DMS53 treated with DMSO at 0.1 percent for 48 hours (cell line): ENCODE measurements around the gene ZNF629.

ENCODE experiments used
- DNase-seq: peaks from one replicate; lab custom pipeline; 2025; ENCODE audit not compliant: unreplicated experiment; lab: John Stamatoyannopoulos, UW

The ZNF629 gene

GRCh38 chr16:30748634-30749445 lies 38.2 kb downstream of the ZNF629 start:
- DNase-seq, result no peak

- DNase-seq, result peak; percentile 93
Observed at GRCh38 chr16:30747799-30748633, 39.0 kb downstream of the ZNF629 start, which contains the start of gene PHKG2. Gene PHKG2 (plus strand): TSS chr16:30748425. CDS start chr16:30748821, 396 bp downstream.

DNA sequence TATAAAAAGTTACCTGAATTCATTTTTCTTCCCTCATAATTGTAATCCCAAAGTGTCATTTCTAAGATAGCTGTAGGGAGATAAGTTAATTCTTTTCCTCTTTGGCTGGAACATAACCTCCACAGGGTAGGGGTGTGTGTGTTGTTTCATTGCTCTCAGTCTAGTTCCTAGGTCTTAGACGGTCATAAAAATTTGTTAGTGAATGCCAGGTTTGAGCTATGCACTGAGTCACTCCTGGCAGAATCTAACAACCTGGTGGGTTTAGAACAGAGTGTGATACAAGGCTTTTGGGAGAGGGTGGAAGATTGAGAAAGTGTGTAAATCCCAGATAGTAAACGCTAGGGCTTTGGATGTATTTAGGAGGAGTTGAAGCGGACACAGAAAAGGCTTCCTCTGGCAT lies 39.7 kb downstream of the ZNF629 start:
- DNase-seq, result no peak

GRCh38 chr16:30746638-30747175 lies 40.3 kb downstream of the ZNF629 start:
- no peak for DNase-seq

- DNase-seq, result no peak
Observed at GRCh38 chr16:30745082-30745481, 41.9 kb downstream of the ZNF629 start.

DNA sequence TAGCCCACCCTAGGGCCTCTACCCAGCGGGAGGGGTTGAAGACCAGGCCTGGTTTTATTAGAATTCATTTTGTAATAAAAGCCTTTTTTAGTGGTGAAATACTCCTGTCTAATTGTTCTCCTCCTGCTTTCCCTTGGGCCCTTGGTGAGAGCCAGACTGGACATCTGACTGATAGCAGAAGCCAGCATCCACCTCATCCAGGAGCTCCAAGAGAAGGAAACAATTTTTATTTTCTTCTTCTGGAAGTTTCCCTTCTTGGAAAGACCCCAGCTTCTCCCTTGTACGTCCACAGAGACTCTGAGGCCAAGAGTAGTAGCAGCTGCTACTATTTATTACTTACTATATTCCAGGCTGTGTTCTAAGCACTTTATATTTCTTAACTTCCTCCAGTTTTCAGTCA lies 42.8 kb downstream of the ZNF629 start:
- DNase-seq, result no peak

DNA sequence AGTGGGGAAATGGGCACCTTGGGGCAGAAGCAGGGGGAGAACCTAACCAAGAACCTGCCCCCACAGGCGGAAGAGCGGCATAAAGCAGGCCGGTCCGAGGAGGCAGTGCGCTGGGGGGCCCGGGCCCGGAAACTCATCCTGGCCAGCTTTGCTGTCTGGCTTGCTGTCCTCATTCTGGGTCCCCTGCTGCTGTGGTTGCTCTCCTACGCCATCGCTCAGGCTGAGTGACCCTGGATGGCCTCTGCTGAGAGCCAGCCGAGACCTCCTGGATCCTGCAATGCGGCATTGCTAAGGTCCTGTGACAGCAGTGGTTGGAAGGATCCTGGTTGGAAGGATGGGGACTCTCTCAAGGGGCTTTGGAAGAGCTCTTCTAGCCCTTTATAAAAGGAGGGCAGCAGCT lies 43.3 kb downstream of the ZNF629 start:
- DNase-seq, result no peak

GRCh38 chr16:30741461-30741914 lies 45.5 kb downstream of the ZNF629 start:
- no peak for DNase-seq

- DNase-seq, result peak; percentile 77
Observed at GRCh38 chr16:30740364-30741251, 46.4 kb downstream of the ZNF629 start.

GRCh38 chr16:30738984-30739951 lies 47.7 kb downstream of the ZNF629 start:
- no peak for DNase-seq

GRCh38 chr16:30737794-30738648 lies 49.0 kb downstream of the ZNF629 start:
- no peak for DNase-seq

DNA sequence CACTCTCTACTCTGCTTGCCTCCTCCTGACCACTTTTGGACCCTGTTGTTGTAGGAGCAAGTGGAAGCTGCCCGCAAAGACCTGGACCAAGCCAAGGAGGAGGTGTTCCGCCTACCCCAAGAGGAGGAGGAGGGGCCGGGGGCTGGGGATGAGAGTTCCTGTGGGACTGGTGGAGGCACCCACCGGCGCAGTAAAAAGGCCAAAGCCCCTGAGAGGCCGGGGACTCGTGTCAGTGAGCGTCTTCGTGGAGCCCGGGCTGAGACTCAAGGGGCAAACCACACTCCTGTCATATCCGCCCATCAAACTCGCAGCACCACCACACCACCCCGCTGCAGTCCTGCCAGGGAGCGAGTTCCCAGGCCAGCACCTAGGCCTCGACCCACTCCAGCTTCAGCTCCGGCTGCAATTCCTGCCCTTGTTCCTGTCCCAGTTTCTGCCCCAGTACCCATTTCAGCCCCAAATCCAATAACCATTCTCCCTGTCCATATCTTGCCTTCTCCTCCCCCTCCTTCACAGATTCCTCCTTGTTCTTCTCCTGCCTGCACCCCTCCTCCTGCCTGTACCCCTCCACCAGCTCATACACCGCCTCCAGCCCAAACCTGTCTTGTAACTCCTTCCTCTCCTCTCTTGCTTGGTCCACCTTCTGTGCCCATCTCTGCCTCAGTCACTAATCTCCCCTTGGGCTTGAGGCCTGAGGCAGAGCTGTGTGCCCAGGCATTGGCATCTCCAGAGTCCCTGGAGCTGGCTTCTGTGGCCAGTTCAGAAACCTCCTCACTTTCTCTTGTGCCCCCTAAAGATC lies 49.8 kb downstream of the ZNF629 start:
- DNase-seq, result no peak

GRCh38 chr16:30731411-30731810 lies 55.6 kb downstream of the ZNF629 start:
- DNase-seq, result no peak

DNA sequence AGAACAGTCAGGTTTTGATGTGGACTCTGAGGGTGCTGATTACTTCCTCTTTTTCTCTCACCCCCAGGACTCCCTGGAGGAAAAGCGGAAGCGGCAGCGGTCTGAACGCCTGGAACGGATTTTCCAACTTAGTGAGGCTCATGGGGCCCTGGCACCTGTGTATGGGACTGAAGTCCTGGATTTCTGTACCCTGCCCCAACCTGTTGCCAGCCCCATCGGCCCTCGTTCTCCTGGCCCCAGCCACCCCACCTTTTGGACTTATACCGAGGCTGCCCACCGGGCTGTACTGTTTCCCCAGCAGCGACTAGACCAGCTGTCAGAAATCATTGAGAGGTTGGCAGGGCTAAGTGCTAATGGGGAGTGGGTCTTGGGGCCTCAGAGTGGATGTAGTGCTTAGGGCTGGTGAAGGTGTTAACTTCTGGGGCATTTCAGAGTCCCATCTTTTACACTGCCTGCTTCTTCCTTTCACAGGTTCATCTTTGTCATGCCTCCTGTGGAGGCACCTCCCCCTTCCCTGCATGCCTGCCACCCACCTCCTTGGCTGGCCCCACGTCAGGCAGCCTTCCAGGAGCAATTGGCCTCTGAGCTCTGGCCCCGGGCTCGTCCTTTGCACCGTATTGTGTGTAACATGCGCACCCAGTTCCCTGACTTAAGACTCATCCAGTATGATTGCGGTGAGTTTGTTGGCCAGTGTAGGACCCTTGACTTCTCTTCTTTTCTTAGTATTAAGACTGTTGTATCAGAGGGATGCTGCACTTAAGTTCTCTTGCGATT lies 57.9 kb downstream of the ZNF629 start:
- no peak for DNase-seq
